Lower leg skin (tissue), 4 donors: Measurements from ENCODE around the gene RASSF9. TPM values are rescaled to one million over a fixed set of nuclear protein-coding genes. Genes with fewer than 3 reads are reported as not detected.

Source experiments
- DNase-seq, 2 donors: peaks; one replicate each; pipeline ENCODE4 v3.0.0-alpha.2; 2019; ENCODE audit warnings: low spot score in 2 of 2
- H3K4me3 ChIP-seq: fragments of 200-600 bp; sonication (generic); 2 replicates; pipeline ENCODE4 v1.5.1; 2017; ENCODE audit warnings: mild to moderate bottlenecking, low read depth; ENCODE audit not compliant: poor library complexity, severe bottlenecking
- POLR2A ChIP-seq, 2 donors: fragments of 450-650 bp; IDR thresholded peaks; one replicate each; pipeline ENCODE4 v1.6.1; 2016 to 2017; ENCODE audit warnings: antibody characterized with exemption in 2 of 2, mild to moderate bottlenecking in 1 of 2, moderate library complexity in 1 of 2
- intact Hi-C: fragments of 100-400 bp; cut with DNase I; formaldehyde crosslinking; loops from one replicate; pipeline ENCODE4 v1.15.0; 2023; ENCODE audit warnings: low total_unique reads
- total RNA-seq, 4 donors: library from RNA; depleted of rRNA; stranded (reverse); fragments of >200 nt; gene quantifications; one replicate each; pipeline ENCODE4 v1.1.0, GENCODE V29; 2016
- TF ChIP-seq, protein P1 (sequence below), 3 donors: fragments of 450-650 bp; IDR thresholded peaks; one replicate each; pipeline ENCODE4 v1.5.1; 2016; ENCODE audit warnings: antibody characterized with exemption in 3 of 3, mild to moderate bottlenecking in 3 of 3, moderate library complexity in 2 of 3

RASSF9 gene
- total RNA-seq, 4 donors from 2014 or later = 1.8 to 4.6 (median 2.2) TPM

DNA sequence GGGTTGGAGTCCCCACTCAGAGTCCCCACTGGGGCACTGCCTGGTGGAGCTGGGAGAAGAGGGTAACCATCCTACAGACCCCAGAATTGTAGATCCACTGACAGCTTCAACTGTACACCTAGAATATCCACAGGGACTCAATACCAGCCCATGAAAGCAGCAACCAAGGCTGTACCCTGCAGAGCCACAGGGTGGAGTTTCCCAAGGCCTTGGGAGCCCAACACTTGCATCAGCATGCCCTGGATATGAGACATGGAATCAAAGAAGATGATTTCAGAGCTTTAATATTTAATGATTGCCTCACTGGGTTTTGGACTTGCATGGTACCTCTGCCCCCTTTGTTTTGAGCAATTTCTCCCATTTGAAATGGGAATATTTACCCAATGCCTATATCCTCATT lies 80.4 kb downstream of the RASSF9 start:
- intact Hi-C loops = no loop called here
- TF ChIP-seq, protein P1, sequence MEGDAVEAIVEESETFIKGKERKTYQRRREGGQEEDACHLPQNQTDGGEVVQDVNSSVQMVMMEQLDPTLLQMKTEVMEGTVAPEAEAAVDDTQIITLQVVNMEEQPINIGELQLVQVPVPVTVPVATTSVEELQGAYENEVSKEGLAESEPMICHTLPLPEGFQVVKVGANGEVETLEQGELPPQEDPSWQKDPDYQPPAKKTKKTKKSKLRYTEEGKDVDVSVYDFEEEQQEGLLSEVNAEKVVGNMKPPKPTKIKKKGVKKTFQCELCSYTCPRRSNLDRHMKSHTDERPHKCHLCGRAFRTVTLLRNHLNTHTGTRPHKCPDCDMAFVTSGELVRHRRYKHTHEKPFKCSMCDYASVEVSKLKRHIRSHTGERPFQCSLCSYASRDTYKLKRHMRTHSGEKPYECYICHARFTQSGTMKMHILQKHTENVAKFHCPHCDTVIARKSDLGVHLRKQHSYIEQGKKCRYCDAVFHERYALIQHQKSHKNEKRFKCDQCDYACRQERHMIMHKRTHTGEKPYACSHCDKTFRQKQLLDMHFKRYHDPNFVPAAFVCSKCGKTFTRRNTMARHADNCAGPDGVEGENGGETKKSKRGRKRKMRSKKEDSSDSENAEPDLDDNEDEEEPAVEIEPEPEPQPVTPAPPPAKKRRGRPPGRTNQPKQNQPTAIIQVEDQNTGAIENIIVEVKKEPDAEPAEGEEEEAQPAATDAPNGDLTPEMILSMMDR (IDR thresholded peaks at IDR 0.05) = no peak
- TF ChIP-seq POLR2A (IDR thresholded peaks at IDR 0.05) = no peak
- H3K4me3 ChIP-seq = no peak overlapping the region
- DNase-seq = no peak

Other genes with a start within 250 kb of the RASSF9 start
- not detected for gene NTS, start 37.9 kb upstream of the RASSF9 start, total RNA-seq